Loucy (cell line): ENCODE data around the gene TXNDC11.

Experiments used
- H2AFZ ChIP-seq: fragments of 200-600 bp; sonication (generic); 2 replicates; pipeline ENCODE4 v1.6.0; 2016; ENCODE audit warnings: antibody characterized with exemption, mild to moderate bottlenecking, low read length, moderate library complexity
- H3F3A ChIP-seq: fragments of 200-600 bp; 2 replicates; pipeline ENCODE4 v1.6.0; 2016; ENCODE audit warnings: antibody characterized with exemption, low read depth, mild to moderate bottlenecking
- H3K27me3 ChIP-seq: fragments of 200-600 bp; sonication (generic); 2 replicates; pipeline ENCODE4 v1.6.1; 2014; ENCODE audit warnings: low read length, mild to moderate bottlenecking; ENCODE audit not compliant: insufficient read depth, poor library complexity, severe bottlenecking
- H3K36me3 ChIP-seq: fragments of 200-600 bp; sonication (generic); 2 replicates; pipeline ENCODE4 v1.6.1; 2016; ENCODE audit warnings: low read length; ENCODE audit not compliant: insufficient read depth
- H3K4me1 ChIP-seq: fragments of 200-600 bp; sonication (generic); 2 replicates; pipeline ENCODE4 v1.5.1; 2014; ENCODE audit warnings: low read length, mild to moderate bottlenecking; ENCODE audit not compliant: insufficient read depth, poor library complexity, severe bottlenecking
- H3K4me2 ChIP-seq: fragments of 200-600 bp; sonication (generic); 2 replicates; pipeline ENCODE4 v1.6.0; 2014; ENCODE audit warnings: antibody characterized with exemption, low read length, low read depth, mild to moderate bottlenecking; ENCODE audit not compliant: poor library complexity, severe bottlenecking
- H3K4me3 ChIP-seq: fragments of 200-600 bp; sonication (generic); 2 replicates; pipeline ENCODE4 v1.5.1; 2014; ENCODE audit warnings: low read length, mild to moderate bottlenecking, mixed read lengths; ENCODE audit not compliant: poor library complexity, severe bottlenecking
- H3K79me2 ChIP-seq: fragments of 200-600 bp; sonication (generic); 2 replicates; pipeline ENCODE4 v1.6.1; 2014; ENCODE audit warnings: low read length; ENCODE audit not compliant: insufficient read depth
- H3K9ac ChIP-seq: fragments of 200-600 bp; sonication (generic); 2 replicates; pipeline ENCODE4 v1.6.0; 2014; ENCODE audit warnings: mild to moderate bottlenecking, low read depth, low read length, moderate library complexity; ENCODE audit not compliant: poor library complexity, severe bottlenecking
- H3K9me2 ChIP-seq: fragments of 200-600 bp; sonication (generic); replicated peaks from 2 replicates; pipeline ENCODE4 v1.6.1; 2016; ENCODE audit warnings: low read depth, low read length, mixed read lengths
- H3K9me3 ChIP-seq: fragments of 200-600 bp; sonication (generic); 2 replicates; pipeline ENCODE4 v1.6.1; 2014; ENCODE audit warnings: mild to moderate bottlenecking, antibody characterized with exemption, low read length, low read depth; ENCODE audit not compliant: insufficient read depth
- H4K20me1 ChIP-seq: fragments of 200-600 bp; sonication (generic); 2 replicates; pipeline ENCODE4 v1.6.0; 2014; ENCODE audit warnings: antibody characterized with exemption, low read length, mild to moderate bottlenecking; ENCODE audit not compliant: insufficient read depth, poor library complexity, severe bottlenecking
- EZH2phosphoT487 ChIP-seq: fragments of 200-600 bp; IDR thresholded peaks from 2 replicates; pipeline ENCODE4 v1.6.1; 2018; ENCODE audit warnings: antibody characterized with exemption, mild to moderate bottlenecking, moderate library complexity, borderline replicate concordance
- TF ChIP-seq, protein P1 (sequence below): fragments of 200-600 bp; sonication (generic); conservative IDR thresholded peaks from 2 replicates; pipeline ENCODE4 v1.5.1; 2014; ENCODE audit warnings: mild to moderate bottlenecking, antibody characterized with exemption, low read length

TXNDC11 gene

GRCh38 chr16:11668623-11669379 lies 73.9 kb downstream of the TXNDC11 start:
- H3K27me3 ChIP-seq: no peaks in the 10 kb centered on the region
- peaks cover 34% of the 10 kb centered on the region for H3K4me1 ChIP-seq
- no peaks in the 10 kb centered on the region for H3F3A ChIP-seq
- H3K9me2 ChIP-seq: no peaks in the 10 kb centered on the region
- H3K9me3 ChIP-seq: no peaks in the 10 kb centered on the region
- peak overlapping the region; percentile 63 for H3K9ac ChIP-seq
- TF ChIP-seq, protein P1, sequence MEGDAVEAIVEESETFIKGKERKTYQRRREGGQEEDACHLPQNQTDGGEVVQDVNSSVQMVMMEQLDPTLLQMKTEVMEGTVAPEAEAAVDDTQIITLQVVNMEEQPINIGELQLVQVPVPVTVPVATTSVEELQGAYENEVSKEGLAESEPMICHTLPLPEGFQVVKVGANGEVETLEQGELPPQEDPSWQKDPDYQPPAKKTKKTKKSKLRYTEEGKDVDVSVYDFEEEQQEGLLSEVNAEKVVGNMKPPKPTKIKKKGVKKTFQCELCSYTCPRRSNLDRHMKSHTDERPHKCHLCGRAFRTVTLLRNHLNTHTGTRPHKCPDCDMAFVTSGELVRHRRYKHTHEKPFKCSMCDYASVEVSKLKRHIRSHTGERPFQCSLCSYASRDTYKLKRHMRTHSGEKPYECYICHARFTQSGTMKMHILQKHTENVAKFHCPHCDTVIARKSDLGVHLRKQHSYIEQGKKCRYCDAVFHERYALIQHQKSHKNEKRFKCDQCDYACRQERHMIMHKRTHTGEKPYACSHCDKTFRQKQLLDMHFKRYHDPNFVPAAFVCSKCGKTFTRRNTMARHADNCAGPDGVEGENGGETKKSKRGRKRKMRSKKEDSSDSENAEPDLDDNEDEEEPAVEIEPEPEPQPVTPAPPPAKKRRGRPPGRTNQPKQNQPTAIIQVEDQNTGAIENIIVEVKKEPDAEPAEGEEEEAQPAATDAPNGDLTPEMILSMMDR: no peak
- no peak overlapping the region for H2AFZ ChIP-seq
- peak overlapping the region; percentile 71 for H3K4me3 ChIP-seq
- no peaks in the 10 kb centered on the region for H4K20me1 ChIP-seq
- no peaks in the 10 kb centered on the region for H3K36me3 ChIP-seq
- H3K79me2 ChIP-seq: peaks cover 28% of the 10 kb centered on the region; the same call in 1 of the 2 replicates
- H3K4me2 ChIP-seq: peak overlapping the region; percentile 59

DNA sequence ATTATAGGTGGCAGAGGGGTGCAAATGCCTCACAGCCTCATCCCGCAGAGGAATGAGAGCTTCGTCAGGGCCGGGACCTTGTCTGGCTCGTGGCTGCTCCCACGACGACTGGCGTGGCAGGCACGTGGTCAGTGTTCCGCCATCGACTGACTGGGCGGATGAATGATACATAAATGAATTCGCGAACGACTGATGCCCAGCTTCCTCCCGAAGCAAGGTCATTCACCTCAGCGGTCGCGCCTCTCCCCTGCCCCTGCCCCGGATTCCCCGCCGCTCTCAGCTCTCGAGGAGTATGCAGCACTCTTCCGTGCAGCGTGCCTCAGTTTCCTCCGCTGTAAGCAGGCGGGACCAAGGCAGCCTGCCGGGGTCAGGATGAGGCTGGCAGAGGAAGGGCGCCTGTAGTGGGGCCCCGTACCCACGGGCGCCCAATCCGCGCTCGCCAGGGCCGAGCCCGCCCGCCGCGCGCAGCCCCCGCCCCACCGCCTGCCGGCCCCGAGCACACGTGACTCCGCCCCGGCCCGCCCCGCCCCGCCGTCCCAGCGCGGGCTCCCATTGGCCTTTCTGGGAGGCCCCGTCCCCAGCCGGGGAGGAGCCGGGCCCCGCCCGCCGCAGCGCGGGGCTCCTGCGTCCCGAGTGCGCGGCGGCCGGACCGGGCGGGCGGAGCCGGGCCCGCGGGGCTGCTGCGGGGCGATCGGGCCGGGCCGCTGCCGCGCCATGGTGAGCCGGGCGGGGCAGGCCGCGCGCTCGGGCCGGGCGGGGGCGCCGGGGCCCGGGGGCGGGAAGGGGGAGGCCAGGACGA lies 74.6 kb downstream of the TXNDC11 start, which contains the start of gene SNN:
TSS of gene SNN (plus strand) at position 632 of the 799 bp plus-strand sequence. CDS start 7,605 bp downstream, outside the sequence.
- Histone ChIP-seq H4K20me1 (no peaks in the 10 kb centered on the region), H3K9ac (peak within 1 kb of the TSS; percentile 63), H3K36me3 (no peaks in the 10 kb centered on the region), H3F3A (no peaks in the 10 kb centered on the region), H3K27me3 (no peaks in the 10 kb centered on the region), H3K4me1 (peaks cover 33% of the 10 kb centered on the region), H2AFZ (peak within 1 kb of the TSS; percentile 55; the same call in 1 of the 2 replicates), H3K4me3 (peak within 1 kb of the TSS; percentile 71), H3K4me2 (peak within 1 kb of the TSS; percentile 59), H3K9me2 (no peaks in the 10 kb centered on the region), H3K79me2 (peaks cover 28% of the 10 kb centered on the region; the same call in 1 of the 2 replicates), H3K9me3 (no peaks in the 10 kb centered on the region)
- TF ChIP-seq, protein P1: no peak
- no peak for TF ChIP-seq EZH2phosphoT487

DNA sequence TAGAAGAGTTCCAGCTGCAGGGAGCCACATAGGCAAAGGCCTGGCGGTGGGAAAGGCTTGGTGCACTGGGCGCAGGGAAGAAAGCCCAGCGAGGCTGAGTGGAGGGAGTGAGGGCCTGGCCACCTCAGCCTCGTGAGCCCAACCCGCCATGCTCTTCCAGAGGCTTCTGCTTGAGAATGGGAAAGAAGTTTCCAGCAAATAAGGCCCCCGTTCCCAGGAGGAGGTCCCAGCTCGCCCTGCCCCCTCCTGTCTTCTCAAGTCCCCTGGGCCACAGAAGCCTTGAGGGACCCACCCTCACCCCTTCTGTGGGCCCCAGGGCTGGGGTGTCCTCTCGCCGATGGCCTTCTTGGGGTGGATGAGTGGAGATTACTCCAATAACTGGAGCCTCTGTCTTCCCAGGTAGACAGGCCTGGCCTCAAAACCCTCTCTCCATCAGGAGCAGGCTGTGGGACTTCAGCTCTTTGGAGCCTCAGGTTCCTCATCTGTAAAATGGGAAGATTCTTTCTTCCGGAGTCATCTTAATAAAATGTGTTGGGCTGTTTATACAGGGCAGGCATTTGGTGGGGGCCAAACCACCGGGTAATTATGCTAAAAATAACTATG lies 75.3 kb downstream of the TXNDC11 start:
- no peak overlapping the region for H3K9ac ChIP-seq
- no peaks in the 10 kb centered on the region for H3K27me3 ChIP-seq
- TF ChIP-seq, protein P1: no peak
- no peak for TF ChIP-seq EZH2phosphoT487
- no peaks in the 10 kb centered on the region for H4K20me1 ChIP-seq
- peak overlapping the region; percentile 57 for H3K4me2 ChIP-seq
- H2AFZ ChIP-seq: no peak overlapping the region
- no peaks in the 10 kb centered on the region for H3K36me3 ChIP-seq
- H3K4me3 ChIP-seq: no peak overlapping the region
- H3K79me2 ChIP-seq: peaks cover 28% of the 10 kb centered on the region; the same call in 1 of the 2 replicates
- H3K4me1 ChIP-seq: peaks cover 26% of the 10 kb centered on the region
- H3K9me3 ChIP-seq: no peaks in the 10 kb centered on the region
- H3K9me2 ChIP-seq: no peaks in the 10 kb centered on the region
- H3F3A ChIP-seq: no peaks in the 10 kb centered on the region
